ENCODE measurements around the gene SORCS2.

- no peak for TF ChIP-seq CTCF (IDR thresholded peaks at IDR 0.05; ENCODE audit: borderline replicate concordance, extremely low read depth, low read length, poor library complexity, severe bottlenecking)
- no peak for TF ChIP-seq EZH2 (IDR thresholded peaks at IDR 0.05; ENCODE audit: borderline replicate concordance, low read depth, low read length, severe bottlenecking)
Measured at GRCh38 chr4:7159923-7160322, 32.4 kb upstream of the SORCS2 start.
